Esophagus muscularis mucosa (tissue), 3 donors: ENCODE results near the gene RCVRN.

Source experiments
- POLR2A ChIP-seq: fragments of 450-650 bp; IDR thresholded peaks from one replicate; pipeline ENCODE4 v1.6.1; 2017; ENCODE audit warnings: antibody characterized with exemption, moderate library complexity, mild to moderate bottlenecking, low read depth
- TF ChIP-seq, protein P1 (sequence below), 3 experiments: fragments of 200-600 bp in 2 of 3; fragments of 450-650 bp in 1 of 3; sonication (generic) in 2 of 3; IDR thresholded peaks; one replicate each; pipeline ENCODE4 v1.5.1; 2017 to 2019; ENCODE audit warnings: antibody characterized with exemption in 3 of 3, mild to moderate bottlenecking in 2 of 3, moderate library complexity in 1 of 3

- TF ChIP-seq, protein P1, sequence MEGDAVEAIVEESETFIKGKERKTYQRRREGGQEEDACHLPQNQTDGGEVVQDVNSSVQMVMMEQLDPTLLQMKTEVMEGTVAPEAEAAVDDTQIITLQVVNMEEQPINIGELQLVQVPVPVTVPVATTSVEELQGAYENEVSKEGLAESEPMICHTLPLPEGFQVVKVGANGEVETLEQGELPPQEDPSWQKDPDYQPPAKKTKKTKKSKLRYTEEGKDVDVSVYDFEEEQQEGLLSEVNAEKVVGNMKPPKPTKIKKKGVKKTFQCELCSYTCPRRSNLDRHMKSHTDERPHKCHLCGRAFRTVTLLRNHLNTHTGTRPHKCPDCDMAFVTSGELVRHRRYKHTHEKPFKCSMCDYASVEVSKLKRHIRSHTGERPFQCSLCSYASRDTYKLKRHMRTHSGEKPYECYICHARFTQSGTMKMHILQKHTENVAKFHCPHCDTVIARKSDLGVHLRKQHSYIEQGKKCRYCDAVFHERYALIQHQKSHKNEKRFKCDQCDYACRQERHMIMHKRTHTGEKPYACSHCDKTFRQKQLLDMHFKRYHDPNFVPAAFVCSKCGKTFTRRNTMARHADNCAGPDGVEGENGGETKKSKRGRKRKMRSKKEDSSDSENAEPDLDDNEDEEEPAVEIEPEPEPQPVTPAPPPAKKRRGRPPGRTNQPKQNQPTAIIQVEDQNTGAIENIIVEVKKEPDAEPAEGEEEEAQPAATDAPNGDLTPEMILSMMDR (IDR thresholded peaks at IDR 0.05): no peak
- no peak for TF ChIP-seq POLR2A
Measured at GRCh38 chr17:9944704-9945103, 39.6 kb upstream of the RCVRN start.
